Measurements from ENCODE around the gene NCAPH2. TPM values are rescaled to one million over a fixed set of nuclear protein-coding genes. Genes with fewer than 3 reads are reported as not detected.

NCAPH2 gene
- polyA plus RNA-seq, 3 donors = 12.5 to 23.6 (median 18.1) TPM

DNA sequence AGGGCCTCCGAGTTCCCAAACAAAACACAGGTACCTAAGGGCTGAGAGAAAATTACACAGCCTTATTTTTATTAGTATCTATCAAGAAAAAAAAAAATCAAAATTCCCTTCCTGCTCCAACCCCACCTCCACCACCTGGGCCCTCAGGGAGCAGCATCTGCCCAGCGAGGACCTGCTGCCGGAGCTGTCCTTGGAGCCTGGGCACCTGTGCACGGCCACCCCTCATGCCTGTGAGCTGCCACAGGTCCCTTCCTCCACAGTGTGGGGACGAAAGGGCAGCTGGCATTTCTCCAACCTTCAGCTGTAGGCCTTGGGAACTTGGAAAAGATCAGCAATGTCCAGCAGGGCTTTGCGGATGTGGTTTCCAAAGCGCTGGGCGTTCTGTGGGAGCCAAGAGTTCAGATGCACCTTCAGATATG, 61.0 kb downstream of the NCAPH2 start:
- H3K27me3 Mint-ChIP-seq (ENCODE audit: low read depth in 3 of 3) = peaks cover 6 to 11% (median 11%) of the 10 kb centered on the region in 3 donors
- no peak overlapping the region for H3K4me3 Mint-ChIP-seq
- Histone ChIP-seq H3K4me1 (ENCODE audit: control insufficient read depth in 1 of 2, insufficient read depth in 2 of 2, low read length in 2 of 2) (no peaks in the 10 kb centered on the region), H3K4me2 (replicated peaks; ENCODE audit: extremely low read depth, low read length, poor library complexity, severe bottlenecking) (no peak overlapping the region), H3K9me3 (replicated peaks in 1 of 2; ENCODE audit: control insufficient read depth in 1 of 2, insufficient read depth in 1 of 2, low read length in 2 of 2) (no peaks in the 10 kb centered on the region), H3K79me2 (ENCODE audit: insufficient read depth, low read length) (no peaks in the 10 kb centered on the region), H3K4me3 (replicated peaks in 1 of 3; ENCODE audit: low read depth in 2 of 3, low read length in 3 of 3) (no peak overlapping the region), H3K9ac (ENCODE audit: insufficient read depth, low read length, poor library complexity, severe bottlenecking) (no peak overlapping the region), H3K27me3 (ENCODE audit: control insufficient read depth in 2 of 2, insufficient read depth in 2 of 2, low read length in 2 of 2) (no peaks in the 10 kb centered on the region), H3K36me3 (replicated peaks in 1 of 2; ENCODE audit: control insufficient read depth in 1 of 2, insufficient read depth in 2 of 2, low read length in 2 of 2) (peaks cover 31 to 57% of the 10 kb centered on the region in 2 donors), H3K27ac (ENCODE audit: low read depth in 1 of 2, low read length in 2 of 2) (no peak overlapping the region), H2AFZ (ENCODE audit: insufficient read depth, low read depth, low read length, poor library complexity, severe bottlenecking) (no peak overlapping the region), H4K20me1 (ENCODE audit: insufficient read depth, low read length) (no peaks in the 10 kb centered on the region)
- H3K36me3 Mint-ChIP-seq = peaks cover 35 to 60% of the 10 kb centered on the region in 2 donors
- WGBS (ENCODE audit: insufficient coverage) = 94% methylated on average over 7 of the region's 8 CpGs
- H3K4me1 Mint-ChIP-seq = no peaks in the 10 kb centered on the region
- no peak for DNase-seq
- no peaks in the 10 kb centered on the region for H3K9me3 Mint-ChIP-seq
- intact Hi-C loops (cut with micrococcal nuclease) = no loop called here
- H3K27ac Mint-ChIP-seq = no peak overlapping the region
- TF ChIP-seq, protein P1, sequence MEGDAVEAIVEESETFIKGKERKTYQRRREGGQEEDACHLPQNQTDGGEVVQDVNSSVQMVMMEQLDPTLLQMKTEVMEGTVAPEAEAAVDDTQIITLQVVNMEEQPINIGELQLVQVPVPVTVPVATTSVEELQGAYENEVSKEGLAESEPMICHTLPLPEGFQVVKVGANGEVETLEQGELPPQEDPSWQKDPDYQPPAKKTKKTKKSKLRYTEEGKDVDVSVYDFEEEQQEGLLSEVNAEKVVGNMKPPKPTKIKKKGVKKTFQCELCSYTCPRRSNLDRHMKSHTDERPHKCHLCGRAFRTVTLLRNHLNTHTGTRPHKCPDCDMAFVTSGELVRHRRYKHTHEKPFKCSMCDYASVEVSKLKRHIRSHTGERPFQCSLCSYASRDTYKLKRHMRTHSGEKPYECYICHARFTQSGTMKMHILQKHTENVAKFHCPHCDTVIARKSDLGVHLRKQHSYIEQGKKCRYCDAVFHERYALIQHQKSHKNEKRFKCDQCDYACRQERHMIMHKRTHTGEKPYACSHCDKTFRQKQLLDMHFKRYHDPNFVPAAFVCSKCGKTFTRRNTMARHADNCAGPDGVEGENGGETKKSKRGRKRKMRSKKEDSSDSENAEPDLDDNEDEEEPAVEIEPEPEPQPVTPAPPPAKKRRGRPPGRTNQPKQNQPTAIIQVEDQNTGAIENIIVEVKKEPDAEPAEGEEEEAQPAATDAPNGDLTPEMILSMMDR (IDR thresholded peaks at IDR 0.05) = no peak

DNA sequence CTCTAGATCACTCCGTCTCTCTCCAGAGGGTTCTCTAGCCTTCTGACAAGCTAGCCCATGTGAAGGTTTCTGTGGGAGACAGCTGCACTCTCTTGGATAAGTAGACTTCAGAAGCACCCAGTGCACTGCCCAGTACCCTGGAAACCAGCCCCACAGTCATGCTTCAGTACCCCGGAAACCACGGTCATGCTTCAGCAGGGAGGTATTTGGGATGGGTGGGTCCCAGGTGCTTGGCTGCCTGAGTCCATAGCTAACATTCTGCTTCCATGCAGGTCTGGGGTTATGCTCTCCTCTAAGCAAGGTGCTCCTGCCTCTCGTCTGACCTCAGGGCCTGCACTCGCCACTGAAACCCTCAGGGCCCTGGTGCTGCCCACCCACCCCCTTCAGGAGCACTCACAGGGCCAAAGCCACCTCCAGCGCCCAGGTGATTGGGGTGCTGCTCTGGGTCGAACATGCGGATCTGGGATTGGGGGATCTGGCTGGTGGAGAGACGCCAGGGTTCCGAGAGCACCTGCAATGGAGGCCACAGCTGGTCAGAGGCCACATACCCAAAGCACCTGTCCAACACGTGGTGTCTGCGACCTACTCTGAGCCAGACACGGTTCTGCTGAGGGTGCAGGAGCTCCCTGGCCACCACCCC, 62.0 kb downstream of the NCAPH2 start:
- H3K27me3 ChIP-seq (ENCODE audit: control insufficient read depth in 2 of 2, insufficient read depth in 2 of 2, low read length in 2 of 2) = no peaks in the 10 kb centered on the region
- H3K4me3 ChIP-seq (replicated peaks in 1 of 3; ENCODE audit: low read depth in 2 of 3, low read length in 3 of 3) = no peak overlapping the region
- no peaks in the 10 kb centered on the region for H3K9me3 Mint-ChIP-seq
- H3K4me3 Mint-ChIP-seq = no peak overlapping the region
- H2AFZ ChIP-seq (ENCODE audit: insufficient read depth, low read depth, low read length, poor library complexity, severe bottlenecking) = no peak overlapping the region
- H3K27ac ChIP-seq (ENCODE audit: low read depth in 1 of 2, low read length in 2 of 2) = no peak overlapping the region
- H3K27me3 Mint-ChIP-seq (ENCODE audit: low read depth in 3 of 3) = peaks cover 0 to 5% (median 5%) of the 10 kb centered on the region in 3 donors
- WGBS (ENCODE audit: insufficient coverage) = 93% methylated on average over 13 of the region's 13 CpGs
- no peaks in the 10 kb centered on the region for H3K9me3 ChIP-seq (replicated peaks in 1 of 2; ENCODE audit: control insufficient read depth in 1 of 2, insufficient read depth in 1 of 2, low read length in 2 of 2)
- no peak overlapping the region for H3K4me2 ChIP-seq (replicated peaks; ENCODE audit: extremely low read depth, low read length, poor library complexity, severe bottlenecking)
- no peaks in the 10 kb centered on the region for H4K20me1 ChIP-seq (ENCODE audit: insufficient read depth, low read length)
- no peaks in the 10 kb centered on the region for H3K4me1 ChIP-seq (ENCODE audit: control insufficient read depth in 1 of 2, insufficient read depth in 2 of 2, low read length in 2 of 2)
- H3K27ac Mint-ChIP-seq = no peak overlapping the region
- TF ChIP-seq, protein P1 (IDR thresholded peaks at IDR 0.05) = no peak
- peaks cover 36 to 65% of the 10 kb centered on the region in 2 donors for H3K36me3 Mint-ChIP-seq
- DNase-seq = peak in 1 of 3 donors; percentile 3
- H3K79me2 ChIP-seq (ENCODE audit: insufficient read depth, low read length) = no peaks in the 10 kb centered on the region
- no peak overlapping the region for H3K9ac ChIP-seq (ENCODE audit: insufficient read depth, low read length, poor library complexity, severe bottlenecking)
- intact Hi-C loops (cut with micrococcal nuclease) = no loop called here
- peaks cover 31 to 57% of the 10 kb centered on the region in 2 donors for H3K36me3 ChIP-seq (replicated peaks in 1 of 2; ENCODE audit: control insufficient read depth in 1 of 2, insufficient read depth in 2 of 2, low read length in 2 of 2)
- no peaks in the 10 kb centered on the region for H3K4me1 Mint-ChIP-seq
